Neural progenitor cell (in vitro differentiated cells): ENCODE data around the gene ZNHIT6. TPM values are rescaled to one million over a fixed set of nuclear protein-coding genes. Genes with fewer than 3 reads are reported as not detected.

Source experiments
- DNase-seq: peaks from one replicate; pipeline ENCODE4 v3.0.0-alpha.2; 2016; ENCODE audit warnings: low spot score
- H2AFZ ChIP-seq: fragments of 200-600 bp; sonication (generic); replicated peaks from 2 replicates; pipeline ENCODE4 v1.6.1; 2016; ENCODE audit warnings: antibody characterized with exemption
- H3F3A ChIP-seq: fragments of 200-600 bp; sonication (generic); 2 replicates; pipeline ENCODE4 v1.6.1; 2016; ENCODE audit warnings: antibody characterized with exemption, low read depth
- H3K27ac ChIP-seq: fragments of 200-600 bp; sonication (generic); 2 replicates; pipeline ENCODE4 v1.5.1; 2016; ENCODE audit warnings: mild to moderate bottlenecking
- H3K27me3 ChIP-seq: fragments of 200-600 bp; sonication (generic); 2 replicates; pipeline ENCODE4 v1.6.1; 2016; ENCODE audit warnings: mild to moderate bottlenecking, moderate library complexity
- H3K36me3 ChIP-seq: fragments of 200-600 bp; sonication (generic); 2 replicates; pipeline ENCODE4 v1.5.1; 2016
- H3K4me1 ChIP-seq: fragments of 200-600 bp; sonication (generic); 2 replicates; pipeline ENCODE4 v1.6.1; 2016; ENCODE audit warnings: mixed run types
- H3K4me2 ChIP-seq: fragments of 200-600 bp; sonication (generic); 2 replicates; pipeline ENCODE4 v1.6.1; 2016
- H3K4me3 ChIP-seq: fragments of 200-600 bp; sonication (generic); 2 replicates; pipeline ENCODE4 v1.5.1; 2016
- H3K79me2 ChIP-seq: fragments of 200-600 bp; sonication (generic); 2 replicates; pipeline ENCODE4 v1.6.1; 2016; ENCODE audit warnings: low read depth
- H3K9ac ChIP-seq: fragments of 200-600 bp; sonication (generic); 2 replicates; pipeline ENCODE4 v1.6.1; 2016
- H3K9me3 ChIP-seq: fragments of 200-600 bp; sonication (generic); 2 replicates; pipeline ENCODE4 v1.5.1; 2016; ENCODE audit warnings: low read depth
- H4K20me1 ChIP-seq: fragments of 200-600 bp; sonication (generic); 2 replicates; pipeline ENCODE4 v1.6.1; 2016; ENCODE audit warnings: low read depth
- H3K27ac Mint-ChIP-seq: 3 replicates; pipeline ENCODE4 v1.8.0; 2021; ENCODE audit warnings: mixed read lengths
- H3K27me3 Mint-ChIP-seq: 2 replicates; pipeline ENCODE4 v1.8.0; 2022; ENCODE audit warnings: low read depth, mild to moderate bottlenecking, inconsistent platforms, moderate library complexity, mixed read lengths; ENCODE audit not compliant: insufficient read depth
- H3K36me3 Mint-ChIP-seq: 3 replicates; pipeline ENCODE4 v1.8.0; 2021; ENCODE audit warnings: mixed read lengths
- H3K4me1 Mint-ChIP-seq: 3 replicates; pipeline ENCODE4 v1.8.0; 2021; ENCODE audit warnings: mixed read lengths
- H3K4me3 Mint-ChIP-seq: 3 replicates; pipeline ENCODE4 v1.8.0; 2021; ENCODE audit warnings: mild to moderate bottlenecking, moderate library complexity, mixed read lengths
- H3K9me3 Mint-ChIP-seq: 3 replicates; pipeline ENCODE4 v1.8.0; 2020; ENCODE audit warnings: mixed read lengths
- CTCF ChIP-seq: fragments of 200-600 bp; sonication (generic); IDR thresholded peaks from 2 replicates; pipeline ENCODE4 v1.5.1; 2017; ENCODE audit warnings: antibody characterized with exemption, mild to moderate bottlenecking
- EZH2 ChIP-seq: fragments of 200-600 bp; sonication (generic); IDR thresholded peaks from 2 replicates; pipeline ENCODE4 v1.6.1; 2017; ENCODE audit warnings: antibody characterized with exemption, mild to moderate bottlenecking, moderate library complexity
- EZH2phosphoT487 ChIP-seq: fragments of 200-600 bp; sonication (generic); IDR thresholded peaks from 2 replicates; pipeline ENCODE4 v1.6.1; 2017; ENCODE audit warnings: antibody characterized with exemption
- total RNA-seq: library from RNA; depleted of rRNA; stranded (reverse); fragments of >200 nt; gene quantifications from 2 replicates; pipeline ENCODE4 v1.2.3, GENCODE V29; 2015; ENCODE audit warnings: low replicate concordance

Gene ZNHIT6
- 13.7 and 22.0 TPM in 2 replicates for total RNA-seq

GRCh38 chr1:85707990-85708828, at the start of gene ZNHIT6:
ZNHIT6 (minus strand) TSS chr1:85708433; CDS start chr1:85708284, 149 bp downstream.
- no peaks in the 10 kb centered on the region for H3K27me3 Mint-ChIP-seq
- no peak within 1 kb of the TSS for H3K4me3 Mint-ChIP-seq

GRCh38 chr1:85756864-85757263, 48.6 kb upstream of the ZNHIT6 start:
- no peak overlapping the region for H3K27ac Mint-ChIP-seq
- Histone ChIP-seq H3K4me3 (no peak overlapping the region), H3K4me1 (no peaks in the 10 kb centered on the region), H3K27me3 (no peaks in the 10 kb centered on the region), H3F3A (no peaks in the 10 kb centered on the region), H4K20me1 (no peaks in the 10 kb centered on the region), H3K27ac (no peak overlapping the region), H3K4me2 (no peak overlapping the region), H3K79me2 (no peaks in the 10 kb centered on the region), H3K36me3 (no peaks in the 10 kb centered on the region), H2AFZ (no peak overlapping the region), H3K9ac (no peak overlapping the region), H3K9me3 (no peaks in the 10 kb centered on the region)
- no peak overlapping the region for H3K4me3 Mint-ChIP-seq
- no peak for TF ChIP-seq EZH2
- TF ChIP-seq CTCF: no peak
- no peak for TF ChIP-seq EZH2phosphoT487
- no peaks in the 10 kb centered on the region for H3K4me1 Mint-ChIP-seq
- no peak for DNase-seq
- no peaks in the 10 kb centered on the region for H3K27me3 Mint-ChIP-seq
- no peaks in the 10 kb centered on the region for H3K9me3 Mint-ChIP-seq
- no peaks in the 10 kb centered on the region for H3K36me3 Mint-ChIP-seq

More at GRCh38 chr1:85707990-85708828, at the start of gene ZNHIT6:
- Mint-ChIP-seq H3K27ac (no peak within 1 kb of the TSS), H3K4me1 (peaks cover 2% of the 10 kb centered on the region), H3K36me3 (peaks cover 17% of the 10 kb centered on the region), H3K9me3 (no peaks in the 10 kb centered on the region)
- Histone ChIP-seq H4K20me1 (no peaks in the 10 kb centered on the region), H3K4me1 (peaks cover 7% of the 10 kb centered on the region), H3K4me3 (peak within 1 kb of the TSS; percentile 84), H3F3A (peaks cover 13% of the 10 kb centered on the region), H3K79me2 (peaks cover 45% of the 10 kb centered on the region), H3K36me3 (peaks cover 15% of the 10 kb centered on the region), H3K9me3 (no peaks in the 10 kb centered on the region), H3K9ac (peak within 1 kb of the TSS; percentile 50), H3K27ac (peak within 1 kb of the TSS; percentile 59), H3K27me3 (no peaks in the 10 kb centered on the region), H3K4me2 (peak within 1 kb of the TSS; percentile 94), H2AFZ (peak within 1 kb of the TSS; percentile 89)
- DNase-seq: peak; percentile 97
- no peak for TF ChIP-seq EZH2
- peak; percentile 47 for TF ChIP-seq CTCF

GRCh38 chr1:85748120-85748519, 39.9 kb upstream of the ZNHIT6 start:
- H3K36me3 Mint-ChIP-seq: no peaks in the 10 kb centered on the region
- H3K9me3 ChIP-seq: no peaks in the 10 kb centered on the region
- no peak for DNase-seq
- no peaks in the 10 kb centered on the region for H3K36me3 ChIP-seq
- H3K4me1 Mint-ChIP-seq: no peaks in the 10 kb centered on the region
- no peak overlapping the region for H3K4me3 Mint-ChIP-seq
- no peak overlapping the region for H3K27ac Mint-ChIP-seq
- H2AFZ ChIP-seq: no peak overlapping the region
- H3F3A ChIP-seq: no peaks in the 10 kb centered on the region
- H3K9me3 Mint-ChIP-seq: no peaks in the 10 kb centered on the region
- H3K9ac ChIP-seq: no peak overlapping the region
- no peaks in the 10 kb centered on the region for H3K4me1 ChIP-seq
- peaks cover 2% of the 10 kb centered on the region for H3K27me3 Mint-ChIP-seq
- H4K20me1 ChIP-seq: no peaks in the 10 kb centered on the region
- TF ChIP-seq CTCF (no peak), EZH2 (no peak)
- H3K27me3 ChIP-seq: no peaks in the 10 kb centered on the region
- H3K27ac ChIP-seq: no peak overlapping the region
- no peak overlapping the region for H3K4me3 ChIP-seq
- no peaks in the 10 kb centered on the region for H3K79me2 ChIP-seq
- no peak overlapping the region for H3K4me2 ChIP-seq
